Fibroblast of villous mesenchyme (primary cell): Measurements from ENCODE around the gene NRXN3. TPM values are rescaled to one million over a fixed set of nuclear protein-coding genes. Genes with fewer than 3 reads are reported as not detected.

Experiments used
- DNase-seq: peaks from one replicate; pipeline ENCODE4 v3.0.0-alpha.2; 2010; ENCODE audit warnings: low read depth
- H3K4me3 ChIP-seq: 2 replicates; pipeline ENCODE4 v1.5.1; 2011; ENCODE audit warnings: low read depth, mild to moderate bottlenecking, low read length
- CTCF ChIP-seq: IDR thresholded peaks from 2 replicates; pipeline ENCODE4 v1.5.1; 2012; ENCODE audit warnings: low read depth, mild to moderate bottlenecking, low read length; ENCODE audit not compliant: insufficient read depth
- total RNA-seq: library from RNA; depleted of rRNA; stranded (reverse); fragments of >200 nt; gene quantifications from 2 replicates; pipeline ENCODE4 v1.2.3, GENCODE V29; 2012

The NRXN3 gene
- total RNA-seq, 1 donor = 7.3 TPM

- no peak overlapping the region for H3K4me3 ChIP-seq
- no peak for TF ChIP-seq CTCF
- no peak for DNase-seq
Measured at GRCh38 chr14:79588398-79588797, 1418.2 kb downstream of the NRXN3 start.

- TF ChIP-seq CTCF = no peak
- DNase-seq = peak; percentile 75
- no peak overlapping the region for H3K4me3 ChIP-seq
Measured at GRCh38 chr14:79596551-79596950, 1426.4 kb downstream of the NRXN3 start.

GRCh38 chr14:79597566-79597965, 1427.4 kb downstream of the NRXN3 start:
- H3K4me3 ChIP-seq = no peak overlapping the region
- TF ChIP-seq CTCF = no peak
- DNase-seq = peak; percentile 29

- peak; percentile 70 for DNase-seq
- no peak for TF ChIP-seq CTCF
- no peak overlapping the region for H3K4me3 ChIP-seq
Measured at GRCh38 chr14:79598339-79598738, 1428.2 kb downstream of the NRXN3 start.

GRCh38 chr14:79599239-79599638, 1429.1 kb downstream of the NRXN3 start:
- TF ChIP-seq CTCF = no peak
- no peak overlapping the region for H3K4me3 ChIP-seq
- peak; percentile 52 for DNase-seq

- no peak for TF ChIP-seq CTCF
- H3K4me3 ChIP-seq = no peak overlapping the region
- no peak for DNase-seq
Measured at GRCh38 chr14:79600406-79600805, 1430.2 kb downstream of the NRXN3 start.

GRCh38 chr14:79601579-79601978, 1431.4 kb downstream of the NRXN3 start:
- TF ChIP-seq CTCF = no peak
- H3K4me3 ChIP-seq = no peak overlapping the region
- DNase-seq = no peak
